SK-N-SH (cell line): ENCODE data around the gene DAB2.

Experiments used
- CTCF ChIP-seq: fragments of 200-600 bp; sonication (generic); IDR thresholded peaks from 2 replicates; pipeline ENCODE4 v1.6.1; 2017; ENCODE audit warnings: antibody characterized with exemption, mild to moderate bottlenecking, moderate library complexity
- EZH2phosphoT487 ChIP-seq: fragments of 200-600 bp; sonication (generic); IDR thresholded peaks from 2 replicates; pipeline ENCODE4 v1.6.1; 2017; ENCODE audit warnings: low read depth, mixed run types, mild to moderate bottlenecking, antibody characterized with exemption, moderate library complexity, borderline replicate concordance
- JUND ChIP-seq: IDR thresholded peaks from 2 replicates; pipeline ENCODE4 v1.4.0; 2012
- POLR2AphosphoS5 ChIP-seq: IDR thresholded peaks from 2 replicates; pipeline ENCODE4 v1.6.1; 2012; ENCODE audit warnings: low read depth, low read length
- RFX5 ChIP-seq: IDR thresholded peaks from 2 replicates; pipeline ENCODE4 v1.6.1; 2012; ENCODE audit warnings: mild to moderate bottlenecking, improper control_type of control experiment, low read length
- USF1 ChIP-seq: IDR thresholded peaks from 2 replicates; pipeline ENCODE4 v1.4.0; 2012; ENCODE audit warnings: low read depth, borderline replicate concordance

- TF ChIP-seq USF1 (no peak), EZH2phosphoT487 (no peak), JUND (no peak), RFX5 (no peak), CTCF (no peak), POLR2AphosphoS5 (no peak)
These were observed 28.1 kb upstream of the DAB2 start for GRCh38 chr5:39452846-39453245.
